M059J (cell line): ENCODE measurements around the gene GMCL2. TPM values are rescaled to one million over a fixed set of nuclear protein-coding genes. Genes with fewer than 3 reads are reported as not detected.
"Not testable (repeated sequence)": the region's sequence is repeated elsewhere in the genome, so short reads cannot be mapped to it uniquely, and the experiment has no call there.

Experiments
- DNase-seq: peaks from one replicate; pipeline ENCODE4 v3.0.0-alpha.2; 2012; ENCODE audit warnings: low read depth
- total RNA-seq: library from RNA; depleted of rRNA; stranded (reverse); fragments of >200 nt; shearing (Covaris generic); gene quantifications from 2 replicates; pipeline ENCODE4 v1.2.3, GENCODE V29; 2014; rRNA removed

The GMCL2 gene
- not detected in 2 replicates for total RNA-seq

DNA sequence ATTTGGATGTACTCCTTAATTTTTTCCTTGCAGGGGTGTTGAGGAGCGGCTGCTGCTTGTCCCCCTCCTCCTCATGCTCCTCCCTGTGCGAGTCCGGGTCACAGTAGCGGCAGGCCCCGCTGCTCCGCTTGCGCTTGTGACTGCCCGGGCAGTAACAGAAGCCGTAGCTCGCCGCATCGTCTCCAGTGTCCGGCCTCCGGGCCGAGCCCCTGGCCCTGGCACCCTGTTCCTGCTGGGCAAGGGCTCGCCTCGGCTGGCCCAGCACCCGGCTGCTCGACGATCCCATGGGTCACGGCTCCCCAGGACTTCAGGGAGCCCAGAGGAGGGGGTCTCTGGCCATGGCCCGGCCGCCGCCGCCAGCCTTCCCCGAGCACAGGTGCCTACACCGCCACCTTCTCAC, at the start of gene GMCL2:
Gene GMCL2 (minus strand): TSS at position 358 of the 400 bp plus-strand sequence. CDS start 72 bp downstream, at position 286.
- DNase-seq: no peak

GRCh38 chr5:178236679-178237078, 49.5 kb upstream of the GMCL2 start:
- DNase-seq: peak; percentile 43

- no peak for DNase-seq
Observed at GRCh38 chr5:178236126-178236525, 49.0 kb upstream of the GMCL2 start.

- no peak for DNase-seq
Observed at GRCh38 chr5:178235588-178235974, 48.4 kb upstream of the GMCL2 start.

GRCh38 chr5:178234750-178235587, 47.8 kb upstream of the GMCL2 start:
- DNase-seq: peak; percentile 51

DNA sequence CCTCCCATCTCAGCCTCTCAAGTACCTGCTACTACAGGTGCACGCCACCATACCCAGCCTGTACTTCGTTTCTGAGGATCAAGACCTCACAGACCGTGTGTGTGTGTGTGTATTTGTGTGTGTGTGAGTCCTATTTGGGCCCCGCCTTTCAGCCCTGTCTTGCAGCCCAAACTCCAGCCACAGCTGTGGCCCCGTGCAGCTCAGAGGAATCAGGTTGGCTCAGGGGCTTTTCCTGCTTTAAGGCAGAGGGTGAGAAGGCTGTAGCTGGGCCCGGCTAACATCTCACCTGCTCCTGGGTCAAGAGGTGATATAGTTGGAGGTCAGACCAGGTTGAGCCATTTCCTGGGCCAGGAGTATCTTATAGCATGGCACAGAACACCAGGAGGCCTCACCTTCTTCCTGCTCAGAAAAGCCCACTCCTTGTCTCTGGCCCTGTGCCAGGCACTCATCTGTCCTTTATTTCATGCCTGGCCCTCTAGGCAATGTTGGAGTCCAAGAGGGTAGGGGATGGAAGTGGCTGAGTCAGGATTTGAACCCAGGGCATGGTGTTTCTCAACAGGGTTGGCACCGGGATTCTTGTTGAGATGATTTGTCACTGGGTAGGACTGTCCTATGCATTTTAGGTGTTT, 47.1 kb upstream of the GMCL2 start:
- DNase-seq: no peak

DNA sequence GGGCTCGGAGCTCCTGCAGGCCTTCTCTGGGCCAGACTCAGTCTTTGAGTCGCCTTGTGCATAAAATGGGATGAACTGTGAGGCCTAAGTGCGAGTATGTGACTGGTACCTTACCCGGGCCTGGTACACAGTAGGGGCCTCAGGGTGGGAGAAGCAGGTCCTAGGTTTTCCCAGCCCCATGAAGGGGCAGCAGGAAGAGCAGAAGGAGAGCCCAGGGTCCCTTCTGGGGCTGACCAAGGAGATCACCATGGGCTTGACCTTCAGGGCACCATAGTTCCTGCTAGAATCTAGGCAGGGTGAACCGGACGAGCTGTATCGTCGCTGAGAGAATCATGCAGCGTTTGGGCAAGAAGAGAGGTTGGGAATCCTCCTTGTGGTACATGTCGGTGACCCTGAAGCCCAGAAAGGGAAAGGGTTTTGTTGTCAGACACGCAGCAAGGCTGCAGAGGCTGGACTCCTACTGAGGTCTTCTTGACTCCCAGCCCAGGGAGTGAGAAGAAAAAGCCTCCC, 45.8 kb upstream of the GMCL2 start:
- DNase-seq: no peak

- DNase-seq: peak; percentile 74
Observed at GRCh38 chr5:178232124-178232919, 45.2 kb upstream of the GMCL2 start, which contains the start of gene PHYKPL. Gene PHYKPL (minus strand): TSS chr5:178232802. CDS start chr5:178232550, 252 bp downstream.

- no peak for DNase-seq
Observed at GRCh38 chr5:178231539-178232123, 44.5 kb upstream of the GMCL2 start.

- no peak for DNase-seq
Observed at GRCh38 chr5:178230879-178231538, 43.8 kb upstream of the GMCL2 start.

DNA sequence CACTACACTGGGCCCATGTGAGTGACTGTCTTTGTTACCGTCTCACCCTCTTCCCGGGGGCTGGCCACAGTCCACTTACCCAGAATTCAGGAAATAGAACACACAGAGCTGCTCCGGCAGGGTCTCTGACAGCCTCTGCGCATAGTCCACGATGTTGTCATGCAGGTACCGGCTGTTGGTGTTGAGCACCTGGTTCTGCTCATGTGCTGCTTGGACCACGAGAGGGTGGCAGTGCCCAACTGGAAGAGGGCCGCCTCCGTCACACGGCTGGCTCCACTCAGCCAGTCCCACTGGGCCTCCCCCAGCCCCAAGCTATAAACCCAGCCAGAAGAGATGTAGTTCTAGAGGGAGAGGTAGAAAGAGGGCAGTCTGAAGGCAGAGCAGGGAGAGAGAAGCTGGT, 42.7 kb upstream of the GMCL2 start:
- DNase-seq: no peak

DNA sequence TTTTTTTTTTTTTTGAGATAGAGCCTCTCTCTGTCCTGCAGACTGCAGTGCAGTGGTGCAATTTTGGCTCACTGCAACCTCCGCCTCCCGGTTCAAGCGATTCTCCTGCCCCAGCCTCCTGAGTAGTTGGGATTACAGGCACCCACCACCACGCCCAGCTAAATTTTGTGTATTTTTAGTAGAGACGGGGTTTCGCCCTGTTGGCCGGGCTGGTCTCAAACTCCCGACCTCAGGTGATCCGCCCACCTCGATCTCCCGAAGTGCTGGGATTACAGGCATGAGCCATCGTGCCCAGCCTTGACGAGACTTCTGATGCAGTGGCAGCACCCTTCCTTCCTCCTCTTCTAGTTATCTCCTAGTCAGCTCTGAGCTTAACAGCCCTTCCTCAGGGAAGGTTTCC, 41.9 kb upstream of the GMCL2 start:
- DNase-seq: not testable (repeated sequence)

DNA sequence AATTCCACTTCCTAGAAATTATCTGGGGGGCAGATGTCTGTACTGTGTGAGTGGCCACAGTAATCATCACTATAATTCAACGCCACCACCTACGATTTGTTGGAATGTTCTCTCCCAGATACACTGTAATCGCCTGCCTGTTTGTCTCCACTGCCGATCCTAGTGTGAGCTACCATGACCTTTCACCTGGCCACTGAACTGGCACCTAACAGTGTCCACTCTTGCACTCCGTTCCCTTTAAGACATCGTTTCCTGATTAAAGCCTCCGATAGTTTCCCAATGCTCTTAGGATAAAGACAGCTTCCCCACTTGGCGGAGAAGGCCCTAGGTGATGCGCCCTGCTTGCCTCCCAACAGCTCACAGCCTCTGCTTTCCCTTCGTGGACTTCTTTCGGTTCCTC, 41.4 kb upstream of the GMCL2 start:
- DNase-seq: no peak

- no peak for DNase-seq
Observed at GRCh38 chr5:178227929-178228328, 40.8 kb upstream of the GMCL2 start.

DNA sequence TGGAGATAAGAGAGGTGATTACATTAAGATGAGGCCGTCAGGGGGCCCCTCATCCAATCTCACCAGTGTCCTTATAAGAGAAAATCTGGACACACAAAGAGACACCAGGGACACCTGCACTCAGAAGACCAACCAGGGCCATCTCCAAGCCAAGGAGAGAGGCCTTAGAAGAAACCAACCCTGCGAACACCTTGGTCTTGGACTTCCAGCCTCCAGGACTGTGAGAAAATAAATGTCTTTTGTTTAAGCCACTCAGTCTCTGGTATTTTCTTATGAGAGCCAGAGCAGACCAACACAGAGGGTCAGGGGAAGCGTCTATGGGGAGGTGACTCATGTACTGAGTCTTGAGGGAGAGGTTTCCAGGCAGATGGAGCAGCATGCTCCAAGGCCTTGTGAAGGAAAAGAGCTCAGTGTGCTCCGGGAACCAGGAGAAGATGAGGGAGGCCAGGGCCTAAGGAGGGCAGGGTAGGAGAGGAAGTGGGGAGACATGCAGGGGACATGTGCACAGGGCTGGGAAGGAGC, 40.0 kb upstream of the GMCL2 start:
- DNase-seq: no peak

GRCh38 chr5:178225174-178225573, 38.0 kb upstream of the GMCL2 start:
- DNase-seq: no peak

- DNase-seq: no peak
Observed at GRCh38 chr5:178224403-178224802, 37.2 kb upstream of the GMCL2 start.

- DNase-seq: no peak
Observed at GRCh38 chr5:178223828-178224335, 36.7 kb upstream of the GMCL2 start.

- DNase-seq: no peak
Observed at GRCh38 chr5:178223196-178223773, 36.1 kb upstream of the GMCL2 start.

- no peak for DNase-seq
Observed at GRCh38 chr5:178222292-178222691, 35.1 kb upstream of the GMCL2 start.
